Esophagus muscularis mucosa (tissue), 3 donors: ENCODE measurements around the gene FCGR1A.
"Not testable (repeated sequence)": the region's sequence is repeated elsewhere in the genome, so short reads cannot be mapped to it uniquely, and the experiment has no call there.

ENCODE experiments used
- POLR2A ChIP-seq: fragments of 450-650 bp; IDR thresholded peaks from one replicate; pipeline ENCODE4 v1.6.1; 2017; ENCODE audit warnings: antibody characterized with exemption, moderate library complexity, mild to moderate bottlenecking, low read depth
- POLR2AphosphoS5 ChIP-seq, 2 donors: sonication (generic); formaldehyde crosslinking; IDR thresholded peaks; one replicate each; pipeline ENCODE4 v1.6.1; 2017; ENCODE audit warnings: antibody characterized with exemption in 2 of 2
- TF ChIP-seq, protein P1 (sequence below), 3 experiments: fragments of 200-600 bp in 2 of 3; fragments of 450-650 bp in 1 of 3; sonication (generic) in 2 of 3; IDR thresholded peaks; one replicate each; pipeline ENCODE4 v1.5.1; 2017 to 2019; ENCODE audit warnings: antibody characterized with exemption in 3 of 3, mild to moderate bottlenecking in 2 of 3, moderate library complexity in 1 of 3

DNA sequence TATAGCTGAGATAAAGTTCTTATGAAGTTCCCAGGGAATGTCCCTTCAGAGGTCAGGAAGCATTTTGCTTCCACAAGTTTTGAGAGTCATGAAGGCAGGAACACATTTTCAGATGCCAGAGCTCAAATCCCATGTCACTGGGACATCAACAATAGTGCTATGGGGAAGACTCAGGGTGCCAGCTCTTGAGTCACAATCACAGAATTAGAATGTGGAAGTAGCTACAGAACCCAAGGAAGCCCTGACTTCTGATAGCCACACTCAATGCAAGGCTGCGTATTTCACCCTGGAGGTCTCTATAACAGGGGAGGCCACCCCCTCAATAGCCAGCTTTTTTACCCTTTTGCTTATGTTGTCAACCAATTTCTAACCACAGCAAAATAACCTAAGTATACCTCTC lies 47.8 kb upstream of the FCGR1A start:
- TF ChIP-seq POLR2A; POLR2AphosphoS5 (IDR thresholded peaks at IDR 0.05): not testable (repeated sequence)
- TF ChIP-seq, protein P1, sequence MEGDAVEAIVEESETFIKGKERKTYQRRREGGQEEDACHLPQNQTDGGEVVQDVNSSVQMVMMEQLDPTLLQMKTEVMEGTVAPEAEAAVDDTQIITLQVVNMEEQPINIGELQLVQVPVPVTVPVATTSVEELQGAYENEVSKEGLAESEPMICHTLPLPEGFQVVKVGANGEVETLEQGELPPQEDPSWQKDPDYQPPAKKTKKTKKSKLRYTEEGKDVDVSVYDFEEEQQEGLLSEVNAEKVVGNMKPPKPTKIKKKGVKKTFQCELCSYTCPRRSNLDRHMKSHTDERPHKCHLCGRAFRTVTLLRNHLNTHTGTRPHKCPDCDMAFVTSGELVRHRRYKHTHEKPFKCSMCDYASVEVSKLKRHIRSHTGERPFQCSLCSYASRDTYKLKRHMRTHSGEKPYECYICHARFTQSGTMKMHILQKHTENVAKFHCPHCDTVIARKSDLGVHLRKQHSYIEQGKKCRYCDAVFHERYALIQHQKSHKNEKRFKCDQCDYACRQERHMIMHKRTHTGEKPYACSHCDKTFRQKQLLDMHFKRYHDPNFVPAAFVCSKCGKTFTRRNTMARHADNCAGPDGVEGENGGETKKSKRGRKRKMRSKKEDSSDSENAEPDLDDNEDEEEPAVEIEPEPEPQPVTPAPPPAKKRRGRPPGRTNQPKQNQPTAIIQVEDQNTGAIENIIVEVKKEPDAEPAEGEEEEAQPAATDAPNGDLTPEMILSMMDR (IDR thresholded peaks at IDR 0.05): not testable (repeated sequence)
